Neutrophil (primary cell): ENCODE measurements around the gene AFDN.

Experiments used
- H3K27ac ChIP-seq: fragments of 200-600 bp; sonication (generic); 2 replicates; pipeline ENCODE4 v1.5.1; 2016; ENCODE audit warnings: mild to moderate bottlenecking, moderate library complexity
- H3K27me3 ChIP-seq: fragments of 200-600 bp; sonication (generic); 2 replicates; pipeline ENCODE4 v1.6.0; 2016; ENCODE audit warnings: mild to moderate bottlenecking
- H3K36me3 ChIP-seq: fragments of 200-600 bp; sonication (generic); 2 replicates; pipeline ENCODE4 v1.5.1; 2017
- H3K4me1 ChIP-seq, 2 experiments: fragments of 200-600 bp in 1 of 2; sonication (generic) in 1 of 2; 1 replicate in 1 of 2; 2 replicates in 1 of 2; pipeline versions ENCODE4 v1.5.1 to v1.6.1; 2013 to 2016; ENCODE audit warnings: low read depth in 1 of 2, low read length in 1 of 2, mild to moderate bottlenecking in 1 of 2, moderate library complexity in 1 of 2; ENCODE audit not compliant: control insufficient read depth in 1 of 2, insufficient read depth in 1 of 2
- H3K4me3 ChIP-seq, 2 experiments: fragments of 200-600 bp in 1 of 2; sonication (generic) in 1 of 2; 1 replicate in 1 of 2; 2 replicates in 1 of 2; pipeline ENCODE4 v1.5.1; 2013 to 2016; ENCODE audit warnings: low read depth in 1 of 2, low read length in 1 of 2, mild to moderate bottlenecking in 1 of 2, moderate library complexity in 1 of 2
- H3K9me3 ChIP-seq: fragments of 200-600 bp; sonication (generic); 2 replicates; pipeline ENCODE4 v1.5.1; 2016
- TF ChIP-seq, protein P1 (sequence below): fragments of 200-600 bp; sonication (generic); IDR thresholded peaks from 2 replicates; pipeline ENCODE4 v1.5.1; 2016; ENCODE audit warnings: antibody characterized with exemption

AFDN gene

DNA sequence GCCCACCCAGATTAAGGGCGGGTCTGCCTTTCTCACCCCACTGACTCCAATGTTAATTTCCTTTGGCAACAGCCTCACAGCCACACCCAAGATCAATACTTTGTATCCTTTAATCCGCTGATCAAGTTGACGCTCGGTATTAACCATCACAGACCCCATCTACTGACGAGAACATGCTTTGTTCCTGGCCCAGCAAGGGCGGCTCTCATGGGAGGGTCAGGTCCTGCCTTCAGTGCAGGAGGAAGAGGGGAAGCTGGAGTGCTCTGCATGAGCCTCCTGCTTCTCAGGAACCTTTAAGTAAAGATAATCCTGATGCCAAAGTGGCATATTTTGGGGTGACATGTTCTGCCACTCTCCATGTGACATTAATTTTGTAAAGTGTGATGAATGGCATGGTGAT is 179.1 kb downstream of the AFDN start:
- H3K27me3 ChIP-seq: no peaks in the 10 kb centered on the region
- H3K9me3 ChIP-seq: no peaks in the 10 kb centered on the region
- TF ChIP-seq, protein P1, sequence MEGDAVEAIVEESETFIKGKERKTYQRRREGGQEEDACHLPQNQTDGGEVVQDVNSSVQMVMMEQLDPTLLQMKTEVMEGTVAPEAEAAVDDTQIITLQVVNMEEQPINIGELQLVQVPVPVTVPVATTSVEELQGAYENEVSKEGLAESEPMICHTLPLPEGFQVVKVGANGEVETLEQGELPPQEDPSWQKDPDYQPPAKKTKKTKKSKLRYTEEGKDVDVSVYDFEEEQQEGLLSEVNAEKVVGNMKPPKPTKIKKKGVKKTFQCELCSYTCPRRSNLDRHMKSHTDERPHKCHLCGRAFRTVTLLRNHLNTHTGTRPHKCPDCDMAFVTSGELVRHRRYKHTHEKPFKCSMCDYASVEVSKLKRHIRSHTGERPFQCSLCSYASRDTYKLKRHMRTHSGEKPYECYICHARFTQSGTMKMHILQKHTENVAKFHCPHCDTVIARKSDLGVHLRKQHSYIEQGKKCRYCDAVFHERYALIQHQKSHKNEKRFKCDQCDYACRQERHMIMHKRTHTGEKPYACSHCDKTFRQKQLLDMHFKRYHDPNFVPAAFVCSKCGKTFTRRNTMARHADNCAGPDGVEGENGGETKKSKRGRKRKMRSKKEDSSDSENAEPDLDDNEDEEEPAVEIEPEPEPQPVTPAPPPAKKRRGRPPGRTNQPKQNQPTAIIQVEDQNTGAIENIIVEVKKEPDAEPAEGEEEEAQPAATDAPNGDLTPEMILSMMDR: no peak
- no peaks in the 10 kb centered on the region for H3K36me3 ChIP-seq
- H3K4me3 ChIP-seq: no peak overlapping the region
- no peak overlapping the region for H3K27ac ChIP-seq
- no peaks in the 10 kb centered on the region for H3K4me1 ChIP-seq

- Histone ChIP-seq H3K27me3 (no peaks in the 10 kb centered on the region), H3K4me3 (no peak overlapping the region), H3K9me3 (no peaks in the 10 kb centered on the region), H3K4me1 (no peaks in the 10 kb centered on the region), H3K27ac (no peak overlapping the region), H3K36me3 (no peaks in the 10 kb centered on the region)
- TF ChIP-seq, protein P1: no peak
Observed at GRCh38 chr6:168007592-168008338, 181.1 kb downstream of the AFDN start.

DNA sequence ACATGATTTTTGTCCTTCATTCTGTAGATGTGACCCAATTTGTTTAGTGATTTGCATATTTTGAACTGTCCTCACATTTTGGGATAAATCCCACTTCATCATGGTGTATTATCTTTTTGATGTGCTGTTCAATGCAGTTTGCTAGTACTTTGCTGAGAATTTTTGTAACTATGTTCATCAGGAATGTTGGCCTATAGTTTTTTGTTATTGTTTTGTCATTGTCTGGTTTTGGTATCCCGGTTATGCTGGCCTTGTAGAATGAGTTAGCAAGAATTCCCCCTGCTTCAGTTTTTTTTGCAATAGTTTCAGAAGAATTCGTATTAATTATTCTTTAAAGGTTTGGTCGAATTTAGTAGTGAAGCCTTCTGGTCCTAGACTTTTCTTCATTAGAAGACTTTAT is 182.6 kb downstream of the AFDN start:
- H3K36me3 ChIP-seq: no peaks in the 10 kb centered on the region
- H3K4me1 ChIP-seq: no peaks in the 10 kb centered on the region
- no peak overlapping the region for H3K27ac ChIP-seq
- no peak overlapping the region for H3K4me3 ChIP-seq
- TF ChIP-seq, protein P1: no peak
- no peaks in the 10 kb centered on the region for H3K9me3 ChIP-seq
- no peaks in the 10 kb centered on the region for H3K27me3 ChIP-seq

DNA sequence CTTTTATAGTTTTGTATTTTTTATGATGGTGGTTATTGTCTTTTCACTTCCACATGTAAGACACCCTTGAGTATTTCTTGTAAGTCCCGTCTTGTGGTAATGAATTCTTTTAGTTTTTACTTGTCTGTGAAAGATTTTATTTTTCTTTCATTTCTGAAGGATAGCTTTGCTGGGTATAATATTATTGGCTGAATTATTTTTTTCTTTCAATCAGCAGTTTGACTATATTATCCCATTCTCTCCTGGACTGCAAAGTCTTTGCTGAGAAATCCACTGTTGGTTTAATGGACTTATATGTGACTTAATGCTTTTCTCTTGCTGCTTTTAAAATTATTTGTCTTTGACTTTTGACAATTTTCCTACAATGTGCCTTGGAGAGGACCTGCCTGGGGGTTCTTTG is 184.6 kb downstream of the AFDN start:
- Histone ChIP-seq H3K27ac (no peak overlapping the region), H3K36me3 (no peaks in the 10 kb centered on the region), H3K27me3 (no peaks in the 10 kb centered on the region), H3K9me3 (no peaks in the 10 kb centered on the region), H3K4me1 (no peaks in the 10 kb centered on the region), H3K4me3 (no peak overlapping the region)
- TF ChIP-seq, protein P1: no peak

- H3K9me3 ChIP-seq: peaks cover 4% of the 10 kb centered on the region
- no peak overlapping the region for H3K4me3 ChIP-seq
- H3K27ac ChIP-seq: no peak overlapping the region
- no peaks in the 10 kb centered on the region for H3K4me1 ChIP-seq
- TF ChIP-seq, protein P1: no peak
- no peaks in the 10 kb centered on the region for H3K27me3 ChIP-seq
- no peaks in the 10 kb centered on the region for H3K36me3 ChIP-seq
Observed at GRCh38 chr6:168012431-168013249, 185.9 kb downstream of the AFDN start.
